Stimulated activated CD8-positive, alpha-beta memory T cell treated with anti-CD3 and anti-CD28 coated beads, Interleukin-7, amount 100 ng/mL, for 1 hour (primary cell): ENCODE measurements around the gene NYAP1.
"Not testable (repeated sequence)": the region's sequence is repeated elsewhere in the genome, so short reads cannot be mapped to it uniquely, and the experiment has no call there.

Experiments used
- DNase-seq, 2 donors: peaks; one replicate each; pipeline ENCODE4 v3.0.0-alpha.2; 2020; ENCODE audit warnings: low read depth in 2 of 2

The NYAP1 gene

DNA sequence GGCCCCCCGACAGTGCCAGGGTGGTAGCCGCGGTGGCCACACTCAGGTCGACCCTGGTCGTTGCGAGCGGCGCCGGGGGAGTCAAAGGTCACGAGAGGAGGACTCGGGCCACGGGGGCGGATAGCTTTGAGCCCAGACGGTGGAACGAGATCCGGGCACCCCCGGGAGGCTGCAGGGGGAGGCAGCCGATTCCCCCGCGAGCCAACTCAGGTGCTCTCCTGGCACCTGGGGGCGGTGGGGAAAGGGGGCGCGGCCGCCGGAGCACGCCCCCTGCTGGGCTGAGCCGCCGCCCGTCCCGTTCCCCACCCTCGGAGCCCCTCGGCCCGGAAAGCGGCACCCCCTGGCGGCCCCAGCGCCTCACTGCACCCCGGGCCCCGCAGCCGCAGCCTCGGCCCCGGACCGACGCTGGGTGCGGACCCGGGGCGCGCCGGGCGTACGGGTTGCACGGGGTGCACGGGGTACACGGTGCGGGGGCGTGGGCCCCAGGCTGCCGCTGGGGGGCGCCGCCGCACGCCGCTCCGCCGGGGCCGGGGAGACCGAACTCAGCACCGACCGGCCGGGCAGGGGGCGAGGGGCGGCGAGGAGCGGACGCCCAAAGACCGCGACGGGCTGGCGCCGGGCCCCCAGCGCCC is 521 bp upstream of the NYAP1 start:
- DNase-seq: peak; percentile 68 to 77

DNA sequence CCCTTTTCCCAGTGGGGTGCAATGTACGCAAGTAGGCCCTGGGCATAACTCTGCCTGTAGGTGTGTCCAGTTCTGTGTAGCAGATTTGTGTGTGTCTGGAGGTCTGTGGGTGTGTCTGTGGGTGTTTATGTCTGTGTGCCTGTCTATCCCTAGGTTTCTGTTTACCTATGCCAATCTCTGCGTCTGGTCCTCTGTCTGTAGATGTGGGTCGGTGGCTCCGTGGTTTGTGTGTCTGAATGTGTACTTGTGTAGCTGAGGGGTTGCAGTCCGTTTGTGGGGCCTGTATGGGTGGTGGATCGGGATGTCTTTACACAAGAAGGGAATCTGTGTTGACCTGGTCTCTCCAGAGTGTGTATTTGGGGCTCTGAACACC is 932 bp downstream of the NYAP1 start:
- DNase-seq: no peak

DNA sequence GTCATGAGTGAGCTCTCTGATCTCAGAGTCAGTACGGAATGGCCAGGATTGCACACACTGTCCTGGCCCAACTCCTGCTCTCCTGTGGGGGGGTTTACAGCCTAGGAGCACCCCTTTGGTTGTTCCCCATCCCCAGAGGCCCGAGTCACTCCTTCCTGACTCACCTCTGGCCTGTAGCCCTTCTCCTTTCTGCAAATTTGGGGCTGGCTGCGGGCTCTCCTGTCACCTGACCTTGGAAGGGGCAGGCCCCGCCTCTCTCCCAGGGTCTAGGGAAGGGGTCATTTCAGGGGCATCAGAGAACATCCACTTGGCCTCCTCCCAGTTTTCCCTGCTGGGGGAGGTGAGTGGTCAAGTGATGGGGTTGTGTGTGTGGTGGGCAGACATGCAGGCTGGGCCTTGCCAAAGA is 1.7 kb downstream of the NYAP1 start:
- DNase-seq: no peak

DNA sequence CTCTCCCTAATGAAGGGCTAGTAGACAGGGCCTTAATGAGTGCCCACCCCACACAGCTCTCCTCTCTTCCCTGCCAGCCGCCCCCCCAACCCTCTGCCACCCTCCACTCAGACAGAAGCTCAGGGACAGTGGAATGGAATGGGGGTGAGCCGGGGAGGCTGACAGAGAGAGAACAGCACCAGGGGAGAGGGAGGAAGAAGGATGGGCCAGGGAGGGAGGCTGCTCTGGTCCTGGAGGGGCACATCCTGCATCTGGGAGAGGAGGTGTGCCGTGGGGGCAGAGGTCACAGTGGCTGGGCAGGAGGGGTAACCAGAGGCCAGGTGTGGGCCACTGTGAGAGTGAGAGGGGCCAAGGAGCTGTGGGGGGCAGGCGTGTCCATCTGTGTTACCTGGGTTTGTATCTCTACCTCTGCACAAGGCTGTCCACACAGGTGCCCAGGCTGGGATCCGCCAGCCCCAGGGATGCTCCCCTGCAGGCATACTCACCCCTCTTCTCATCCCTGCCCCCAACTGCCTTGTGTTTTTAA is 2.4 kb downstream of the NYAP1 start:
- DNase-seq: no peak

DNA sequence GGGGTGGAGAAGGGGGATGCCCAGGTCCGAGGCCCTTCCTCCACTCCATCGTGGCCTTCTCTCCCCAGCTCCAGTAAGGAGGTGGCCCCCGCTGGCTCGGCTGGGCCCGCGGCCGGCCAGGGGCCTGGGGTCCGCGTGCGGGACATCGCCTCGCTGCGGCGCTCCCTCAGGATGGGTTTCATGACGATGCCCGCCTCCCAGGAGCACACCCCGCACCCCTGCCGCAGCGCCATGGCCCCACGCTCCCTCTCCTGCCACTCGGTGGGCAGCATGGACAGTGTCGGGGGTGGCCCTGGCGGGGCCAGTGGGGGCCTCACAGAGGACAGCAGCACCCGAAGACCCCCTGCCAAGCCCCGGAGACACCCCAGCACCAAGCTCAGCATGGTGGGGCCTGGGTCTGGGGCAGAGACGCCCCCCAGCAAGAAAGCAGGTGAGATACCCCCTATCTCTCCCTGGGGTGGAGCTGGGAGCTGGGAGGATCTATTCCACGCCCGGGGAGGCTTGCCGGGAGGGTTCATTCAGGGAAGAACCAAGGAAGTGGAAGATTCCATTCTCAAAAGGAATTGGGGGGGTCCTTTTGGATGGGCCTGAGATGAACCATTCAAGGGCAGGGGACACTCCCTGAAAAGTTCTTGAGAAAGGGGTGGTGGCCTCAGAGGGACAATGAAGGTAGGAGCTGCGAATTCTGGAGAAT is 3.2 kb downstream of the NYAP1 start:
- DNase-seq: no peak

DNA sequence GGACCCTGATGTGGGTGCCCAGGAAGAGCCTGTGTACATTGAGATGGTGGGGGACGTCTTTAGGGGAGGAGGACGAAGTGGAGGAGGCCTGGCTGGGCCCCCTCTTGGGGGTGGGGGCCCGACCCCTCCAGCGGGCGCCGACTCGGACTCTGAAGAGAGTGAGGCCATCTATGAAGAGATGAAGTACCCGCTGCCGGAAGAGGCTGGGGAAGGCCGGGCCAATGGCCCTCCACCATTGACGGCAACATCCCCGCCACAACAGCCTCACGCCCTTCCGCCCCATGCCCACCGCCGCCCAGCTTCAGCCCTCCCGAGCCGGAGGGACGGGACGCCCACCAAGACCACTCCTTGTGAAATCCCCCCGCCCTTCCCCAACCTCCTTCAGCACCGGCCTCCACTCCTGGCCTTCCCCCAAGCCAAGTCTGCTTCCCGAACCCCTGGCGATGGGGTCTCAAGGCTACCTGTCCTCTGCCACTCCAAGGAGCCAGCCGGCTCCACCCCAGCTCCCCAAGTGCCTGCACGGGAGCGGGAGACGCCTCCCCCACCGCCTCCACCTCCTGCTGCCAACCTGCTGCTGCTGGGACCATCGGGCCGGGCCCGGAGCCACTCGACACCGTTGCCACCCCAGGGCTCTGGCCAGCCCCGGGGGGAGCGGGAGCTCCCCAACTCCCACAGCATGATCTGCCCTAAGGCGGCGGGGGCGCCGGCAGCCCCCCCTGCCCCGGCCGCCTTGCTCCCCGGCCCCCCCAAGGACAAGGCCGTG is 4.8 kb downstream of the NYAP1 start:
- no peak for DNase-seq

DNA sequence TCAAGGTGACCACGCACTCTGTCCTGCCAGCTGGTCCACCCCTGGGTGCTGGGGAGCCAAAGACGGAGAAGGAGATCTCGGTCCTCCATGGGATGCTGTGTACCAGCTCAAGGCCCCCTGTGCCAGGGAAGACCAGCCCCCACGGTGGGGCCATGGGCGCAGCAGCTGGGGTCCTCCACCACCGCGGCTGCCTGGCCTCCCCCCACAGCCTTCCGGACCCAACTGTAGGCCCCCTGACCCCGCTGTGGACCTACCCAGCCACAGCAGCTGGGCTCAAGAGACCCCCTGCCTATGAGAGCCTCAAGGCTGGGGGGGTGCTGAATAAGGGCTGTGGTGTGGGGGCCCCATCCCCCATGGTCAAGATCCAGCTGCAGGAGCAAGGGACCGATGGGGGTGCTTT is 5.4 kb downstream of the NYAP1 start:
- no peak for DNase-seq

DNA sequence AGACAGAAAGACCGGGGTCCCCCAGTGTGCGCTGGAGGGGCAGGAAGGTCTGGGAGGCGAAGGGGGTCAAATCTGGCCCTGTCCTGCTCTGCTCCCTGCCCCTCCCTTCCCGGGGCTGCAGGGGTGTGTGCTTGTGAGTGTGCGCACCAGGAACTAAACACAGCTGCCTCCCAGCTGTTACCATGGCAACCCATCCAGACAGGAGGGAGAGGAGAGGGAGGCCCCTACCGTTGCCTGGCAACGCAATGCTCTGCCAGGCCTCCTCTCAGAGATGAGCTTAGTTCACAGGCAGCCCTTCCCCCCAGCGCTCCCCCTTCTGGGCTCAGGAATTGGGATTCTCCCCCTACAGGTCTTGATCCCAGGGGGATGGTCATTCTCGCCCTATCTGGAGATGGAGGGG is 6.1 kb downstream of the NYAP1 start:
- DNase-seq: no peak

DNA sequence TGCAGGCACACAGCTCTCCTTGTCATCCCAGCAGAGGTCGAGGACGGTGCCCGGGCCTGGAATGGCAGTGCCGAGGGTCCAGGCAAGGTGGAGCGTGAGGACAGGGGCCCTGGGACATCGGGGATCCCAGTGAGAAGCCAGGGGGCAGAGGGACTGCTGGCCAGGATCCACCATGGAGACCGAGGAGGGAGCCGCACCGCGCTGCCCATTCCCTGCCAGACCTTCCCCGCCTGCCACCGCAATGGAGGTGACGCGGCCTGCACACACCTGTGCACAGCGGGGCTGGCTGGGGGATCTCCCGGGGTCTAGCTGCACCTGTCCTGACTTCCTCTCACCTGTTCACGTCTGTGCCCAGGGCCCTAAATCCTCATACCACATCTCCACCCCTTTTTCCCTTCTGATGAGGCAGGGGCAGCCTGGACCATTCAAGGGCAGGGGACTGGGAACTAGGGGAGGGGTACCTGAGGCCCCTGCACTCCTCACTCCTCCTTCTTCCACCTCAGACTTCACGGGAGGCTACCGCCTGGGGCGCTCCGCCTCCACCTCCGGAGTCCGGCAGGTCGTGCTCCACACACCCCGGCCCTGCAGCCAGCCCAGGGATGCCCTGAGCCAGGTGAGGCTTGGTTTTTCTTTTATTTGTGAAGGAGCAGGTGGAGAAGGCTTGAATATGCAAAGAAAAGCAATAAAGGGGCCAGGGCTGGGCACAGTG is 6.9 kb downstream of the NYAP1 start:
- DNase-seq: no peak

DNA sequence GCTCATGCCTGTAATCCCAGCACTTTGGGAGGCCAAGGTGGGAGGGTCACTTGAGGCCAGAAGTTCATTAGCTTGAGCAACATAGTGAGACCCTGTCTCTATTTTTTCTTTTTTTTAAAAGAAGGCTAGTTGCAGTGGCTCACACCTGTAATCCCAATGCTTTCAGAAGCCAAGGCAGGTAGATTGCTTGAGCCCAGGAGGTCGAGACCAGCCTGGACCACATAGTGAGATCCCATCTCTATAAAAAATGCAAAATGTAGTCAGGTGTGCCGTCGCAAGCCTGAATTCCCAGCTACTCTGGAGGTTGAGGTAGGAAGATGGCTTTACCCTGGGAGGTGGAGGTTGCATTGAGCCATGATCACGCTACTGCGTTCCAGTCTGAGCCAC is 7.5 kb downstream of the NYAP1 start:
- no peak for DNase-seq

DNA sequence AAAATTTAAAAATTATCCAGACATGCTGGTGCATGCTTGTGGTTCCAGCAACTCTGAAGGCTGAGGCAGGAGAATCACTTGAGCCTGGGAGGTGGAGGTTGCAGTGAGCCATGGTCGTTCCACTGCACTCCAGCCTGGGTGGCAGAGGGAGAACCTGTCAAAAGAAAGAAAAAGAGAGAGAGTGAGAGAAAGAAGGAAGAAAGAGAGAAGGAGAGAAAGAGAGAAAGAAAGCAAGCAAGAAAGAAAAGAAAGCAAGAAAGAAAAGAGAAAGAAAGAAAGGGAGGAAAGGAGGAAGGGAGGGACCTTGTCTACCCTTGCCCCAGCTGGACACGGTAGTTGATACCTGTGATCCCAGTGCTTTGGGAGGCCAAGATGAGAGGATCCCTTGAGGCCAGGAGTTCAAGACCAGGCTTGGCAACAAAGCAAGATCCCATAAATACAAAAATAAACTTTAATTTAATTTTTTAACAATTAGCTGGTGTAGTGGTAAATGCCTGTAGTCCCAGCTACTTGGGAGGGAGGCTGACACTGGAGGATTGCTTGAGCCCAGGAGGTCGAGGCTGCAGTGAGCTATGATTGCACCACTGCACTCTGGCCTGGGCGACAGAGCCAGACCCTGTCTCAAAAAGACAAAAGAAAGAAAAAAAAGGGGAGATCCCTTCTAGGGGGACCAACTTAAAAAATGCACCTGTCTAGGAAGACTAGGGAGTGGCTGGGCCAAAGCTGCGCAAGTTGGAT is 9.2 kb downstream of the NYAP1 start:
- no peak for DNase-seq

DNA sequence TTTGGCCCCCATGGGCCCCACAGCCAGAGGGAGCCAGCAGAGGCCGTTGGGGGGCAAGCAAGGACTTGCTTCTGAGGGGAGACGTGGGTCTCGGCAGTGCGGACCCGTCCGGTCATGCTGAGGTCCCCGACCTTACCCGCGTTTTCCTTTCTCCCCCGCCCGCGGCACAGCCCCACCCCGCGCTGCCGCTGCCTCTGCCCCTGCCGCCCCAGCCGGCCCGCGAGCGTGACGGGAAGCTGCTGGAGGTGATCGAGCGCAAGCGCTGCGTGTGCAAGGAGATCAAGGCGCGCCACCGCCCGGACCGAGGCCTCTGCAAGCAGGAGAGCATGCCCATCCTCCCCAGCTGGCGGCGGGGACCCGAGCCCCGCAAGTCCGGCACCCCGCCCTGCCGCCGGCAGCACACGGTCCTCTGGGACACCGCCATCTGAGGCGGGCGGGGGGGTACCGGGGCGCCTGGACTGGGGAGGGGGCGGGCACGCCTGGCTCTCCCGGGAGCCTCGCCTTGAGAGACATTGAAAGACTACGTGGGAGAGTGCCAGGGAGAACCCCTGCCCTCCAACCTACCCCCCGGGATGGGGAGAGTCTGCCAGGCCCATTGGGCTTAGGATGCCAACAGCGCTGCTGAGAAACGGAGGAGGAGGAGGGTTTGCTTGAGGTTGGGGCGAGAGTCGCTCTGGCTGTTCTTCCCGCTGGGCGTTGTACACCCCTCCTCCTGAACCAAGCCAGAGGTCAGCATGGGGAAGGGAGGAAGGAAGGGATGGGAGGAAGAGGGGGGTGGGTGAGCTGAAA is 9.9 kb downstream of the NYAP1 start:
- no peak for DNase-seq

DNA sequence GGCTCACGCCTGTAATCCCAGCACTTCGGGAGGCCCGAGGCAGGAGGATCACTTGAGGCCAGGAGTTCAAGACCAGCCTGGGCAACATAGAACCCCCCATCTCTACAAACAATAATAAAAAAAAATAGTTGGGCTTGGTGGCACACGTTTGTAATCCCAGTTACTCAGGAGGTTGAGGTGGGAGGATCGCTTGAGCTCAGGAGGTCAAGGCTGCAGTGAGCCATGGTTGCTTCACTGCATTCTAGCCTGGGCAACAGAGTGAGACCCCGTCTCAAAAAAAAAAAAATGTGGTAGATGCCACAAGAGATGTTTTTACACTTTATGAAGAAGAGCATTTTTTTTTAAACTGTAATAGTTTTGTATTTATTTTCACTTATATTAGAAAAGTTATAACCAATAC is 12.8 kb downstream of the NYAP1 start:
- DNase-seq: no peak

DNA sequence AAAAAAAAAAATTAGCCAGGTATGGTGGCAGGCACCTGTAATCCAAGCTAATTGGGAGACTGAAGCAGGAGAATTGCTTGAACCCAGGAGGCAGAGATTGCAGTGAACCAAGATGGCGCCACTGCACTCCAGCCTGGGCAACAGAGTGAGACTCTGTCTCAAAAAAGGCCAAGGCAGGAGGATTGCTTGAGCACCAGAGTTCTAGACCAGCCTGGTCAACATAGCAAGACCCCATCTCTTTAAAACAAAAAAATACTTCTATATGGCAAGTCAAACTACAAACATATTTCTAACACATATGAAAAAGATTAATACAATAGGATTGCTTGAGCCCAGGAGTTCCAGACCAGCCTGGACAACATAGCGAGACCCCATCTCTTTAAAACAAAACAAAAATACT is 17.0 kb downstream of the NYAP1 start:
- not testable (repeated sequence) for DNase-seq

DNA sequence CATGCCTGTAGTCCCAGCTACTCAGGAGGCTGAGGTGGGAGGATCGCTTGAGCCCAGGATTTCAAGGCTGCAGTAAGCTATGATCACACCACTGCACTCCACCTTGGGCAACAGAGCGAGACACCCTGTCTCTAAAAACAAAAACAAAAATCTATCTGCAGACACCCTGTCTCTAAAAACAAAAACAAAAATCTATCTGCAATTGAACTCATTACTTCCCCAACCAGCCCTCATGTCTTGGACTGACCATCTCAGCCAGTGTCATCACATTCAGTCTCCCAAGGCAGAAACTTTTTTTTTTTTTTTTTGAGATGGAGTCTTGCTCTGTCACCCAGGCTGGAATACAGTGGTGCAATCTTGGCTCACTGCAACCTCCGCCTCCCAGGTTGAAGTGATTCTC is 20.3 kb downstream of the NYAP1 start:
- DNase-seq: not testable (repeated sequence)

DNA sequence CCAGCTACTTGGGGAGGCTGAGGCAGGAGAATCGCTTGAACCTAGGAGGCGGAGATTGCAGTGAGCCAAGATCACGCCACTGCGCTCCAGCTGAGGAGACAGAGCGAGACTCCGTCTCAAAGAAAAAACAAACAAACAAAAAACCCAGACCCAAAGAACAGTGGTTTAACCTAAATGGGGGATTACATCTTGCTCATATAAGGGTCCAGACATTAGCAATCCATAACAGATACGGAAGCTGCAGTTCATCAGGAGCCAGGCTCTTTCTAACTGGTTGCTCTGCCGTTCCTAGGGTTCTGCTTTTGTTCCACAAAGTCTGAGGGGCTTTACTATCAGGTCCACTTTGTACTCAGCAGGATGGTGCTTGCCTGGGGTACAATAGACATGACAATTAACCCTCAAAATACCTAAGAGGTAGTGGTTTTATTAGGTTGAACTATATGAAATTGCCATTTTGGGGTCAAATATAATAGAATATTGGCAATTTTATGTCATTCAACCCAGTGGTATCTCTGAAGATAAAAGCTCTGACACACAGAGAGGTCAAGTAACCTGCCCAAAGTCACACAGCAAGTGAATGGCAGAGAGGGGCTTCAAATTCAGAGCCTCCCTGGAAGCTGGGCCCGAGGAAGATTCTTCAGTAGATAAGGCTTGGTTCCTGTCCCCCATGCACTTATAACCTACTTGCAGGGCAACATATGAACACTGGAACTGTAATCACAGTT is 21.3 kb downstream of the NYAP1 start:
- DNase-seq: no peak

DNA sequence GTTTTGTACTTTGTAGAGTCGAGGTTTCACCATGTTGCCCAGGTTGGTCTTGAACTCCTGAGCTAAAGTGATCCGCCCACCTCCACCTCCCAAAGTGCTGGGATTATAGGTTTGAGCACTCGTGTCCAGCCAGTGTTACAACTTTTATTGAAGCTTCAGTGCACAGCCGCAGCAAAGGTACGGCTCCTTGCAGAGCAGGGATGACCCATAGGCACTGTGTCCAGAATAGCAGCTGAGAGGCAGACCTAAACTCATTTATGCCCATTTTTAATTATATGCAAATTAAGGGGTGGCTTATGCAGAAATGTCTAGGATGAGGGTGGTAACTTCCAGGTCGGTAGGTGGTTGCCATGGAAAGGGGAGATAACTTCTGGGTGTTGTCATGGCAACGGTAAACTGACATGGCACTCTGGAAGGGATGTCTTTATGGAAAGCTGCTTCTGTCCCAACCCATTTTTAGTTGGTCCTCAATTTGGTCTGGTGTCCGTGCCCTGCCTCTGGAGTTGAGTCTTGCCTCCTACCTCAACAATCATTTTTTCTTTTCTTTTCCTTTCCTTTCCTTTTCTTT is 22.7 kb downstream of the NYAP1 start:
- no peak for DNase-seq

DNA sequence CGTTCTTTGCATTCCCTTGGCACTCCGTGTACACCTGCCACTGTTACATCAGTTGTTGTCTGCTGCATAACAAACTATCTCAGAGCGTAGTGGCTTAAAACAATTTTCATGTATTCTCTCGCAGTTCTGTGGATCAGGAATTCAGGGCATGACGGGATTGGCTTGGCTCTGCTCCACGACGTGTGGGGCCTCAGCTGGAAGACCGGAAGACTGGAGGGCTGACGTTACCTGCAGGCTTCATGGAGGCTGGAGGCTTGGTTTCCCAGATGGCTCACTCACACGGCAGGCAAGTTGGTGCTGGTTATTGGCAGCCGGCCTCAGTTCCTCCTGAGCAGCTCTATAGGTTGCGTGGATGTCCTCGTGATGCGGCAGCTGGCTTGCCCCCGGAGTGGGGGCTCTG is 25.5 kb downstream of the NYAP1 start:
- DNase-seq: no peak

DNA sequence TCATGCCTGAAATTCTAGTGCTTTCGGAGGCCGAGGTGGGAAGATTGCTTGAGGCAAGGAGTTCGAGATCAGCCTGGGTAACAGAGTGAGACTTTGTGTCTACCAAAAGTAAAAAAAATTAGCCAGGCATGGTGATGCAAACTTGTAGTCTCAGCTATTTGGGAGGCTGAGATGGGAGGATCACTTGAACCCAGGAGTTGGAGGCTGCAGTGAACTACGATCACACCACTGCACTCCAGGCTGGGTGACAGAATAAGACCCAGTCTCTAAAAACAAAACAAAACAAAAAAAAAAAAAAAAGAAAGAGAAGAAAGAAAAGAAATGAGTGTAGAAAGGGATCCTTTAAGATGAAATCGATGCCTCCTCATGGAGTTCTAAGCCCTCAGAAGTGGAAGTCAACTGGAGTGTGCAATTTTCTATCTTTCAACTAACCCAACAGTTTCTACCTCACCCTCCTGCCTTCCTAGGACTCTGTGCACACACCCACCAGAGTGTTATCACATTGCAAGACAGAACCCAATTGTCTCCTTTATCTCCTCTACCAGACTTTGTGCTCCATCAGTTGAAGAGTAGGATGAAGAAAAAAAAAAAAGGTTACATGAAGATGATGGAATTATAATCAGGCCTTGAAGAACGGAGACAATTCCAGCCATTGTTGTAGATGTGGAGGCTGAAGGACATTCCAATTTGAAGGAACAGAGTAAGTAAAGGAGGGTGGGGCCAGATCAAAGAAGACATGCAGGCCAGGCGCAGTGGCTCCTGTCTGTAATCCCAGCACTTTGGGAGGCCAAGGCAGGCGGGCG is 26.9 kb downstream of the NYAP1 start:
- DNase-seq: no peak
